Mesenteric fat pad (tissue), 1 donor: ENCODE measurements around the gene SRRM1. TPM values are rescaled to one million over a fixed set of nuclear protein-coding genes. Genes with fewer than 3 reads are reported as not detected.
"Not testable (repeated sequence)": the region's sequence is repeated elsewhere in the genome, so short reads cannot be mapped to it uniquely, and the experiment has no call there.

Source experiments
- DNase-seq: peaks from one replicate; pipeline ENCODE4 v3.0.0-alpha.2; 2020; ENCODE audit warnings: low spot score
- total RNA-seq: library from RNA; stranded (reverse); fragmentation: NEBNext Ultra II Directional; extraction: Animal tissue kit (Norgen Biotek cat#: 25700); gene quantifications from one replicate; pipeline ENCODE4 v1.2.1, GENCODE V29; 2021
- donor health status: DM: yes; HTN: yes; CAD: no.

The SRRM1 gene
- total RNA-seq, 1 donor from 2014 or later, result 103 TPM

- no peak for DNase-seq
Observed at GRCh38 chr1:24692351-24692980, 49.4 kb downstream of the SRRM1 start.

GRCh38 chr1:24693827-24694379 is 50.8 kb downstream of the SRRM1 start:
- no peak for DNase-seq

GRCh38 chr1:24694380-24694843 is 51.3 kb downstream of the SRRM1 start:
- no peak for DNase-seq

GRCh38 chr1:24695202-24695974 is 52.3 kb downstream of the SRRM1 start:
- no peak for DNase-seq

GRCh38 chr1:24696041-24696755 is 53.1 kb downstream of the SRRM1 start:
- no peak for DNase-seq

GRCh38 chr1:24696756-24697330 is 53.7 kb downstream of the SRRM1 start:
- no peak for DNase-seq

- not testable (repeated sequence) for DNase-seq
Observed at GRCh38 chr1:24697453-24698001, 54.4 kb downstream of the SRRM1 start.

GRCh38 chr1:24698326-24698725 is 55.2 kb downstream of the SRRM1 start:
- DNase-seq, result not testable (repeated sequence)

- DNase-seq, result no peak
Observed at GRCh38 chr1:24699628-24700027, 56.5 kb downstream of the SRRM1 start.

- no peak for DNase-seq
Observed at GRCh38 chr1:24702511-24703293, 59.6 kb downstream of the SRRM1 start.

- DNase-seq, result no peak
Observed at GRCh38 chr1:24704411-24705259, 61.5 kb downstream of the SRRM1 start.

GRCh38 chr1:24705260-24706073 is 62.4 kb downstream of the SRRM1 start:
- peak; percentile 91 for DNase-seq

- not testable (repeated sequence) for DNase-seq
Observed at GRCh38 chr1:24706074-24706389, 62.9 kb downstream of the SRRM1 start.

GRCh38 chr1:24707687-24708086 is 64.6 kb downstream of the SRRM1 start:
- no peak for DNase-seq

GRCh38 chr1:24708938-24709337 is 65.8 kb downstream of the SRRM1 start:
- no peak for DNase-seq

- no peak for DNase-seq
Observed at GRCh38 chr1:24709791-24710441, 66.8 kb downstream of the SRRM1 start.

GRCh38 chr1:24711329-24711728 is 68.2 kb downstream of the SRRM1 start:
- DNase-seq, result no peak

- no peak for DNase-seq
Observed at GRCh38 chr1:24713176-24713575, 70.1 kb downstream of the SRRM1 start.
